Progenitor cell of endocrine pancreas (in vitro differentiated cells): ENCODE measurements around the gene BATF. TPM values are rescaled to one million over a fixed set of nuclear protein-coding genes. Genes with fewer than 3 reads are reported as not detected.
A peak's percentile ranks its signal among the peaks of the same experiment; 100 is the strongest.

Experiments
- DNase-seq: peaks from one replicate; pipeline ENCODE4 v3.0.0; 2021; ENCODE audit warnings: low spot score; ENCODE audit not compliant: unreplicated experiment
- H3K27ac Mint-ChIP-seq: 2 replicates; pipeline ENCODE4 v1.8.0; 2021; ENCODE audit warnings: mild to moderate bottlenecking, moderate library complexity, mixed read lengths
- H3K27me3 Mint-ChIP-seq: 2 replicates; pipeline ENCODE4 v1.8.0; 2021; ENCODE audit warnings: mixed read lengths
- H3K36me3 Mint-ChIP-seq: 2 replicates; pipeline ENCODE4 v1.8.0; 2022; ENCODE audit warnings: mixed read lengths; ENCODE audit not compliant: insufficient read depth
- H3K4me1 Mint-ChIP-seq: 2 replicates; pipeline ENCODE4 v1.8.0; 2021; ENCODE audit warnings: low read depth, mixed read lengths
- H3K4me3 Mint-ChIP-seq: 2 replicates; pipeline ENCODE4 v1.8.0; 2021; ENCODE audit warnings: low read depth, mild to moderate bottlenecking, moderate library complexity, mixed read lengths
- H3K9me3 Mint-ChIP-seq: 2 replicates; pipeline ENCODE4 v1.8.0; 2021; ENCODE audit warnings: low read depth, mixed read lengths
- CTCF ChIP-seq: fragments of 200-600 bp; sonication (generic); IDR thresholded peaks from one replicate; pipeline ENCODE4 v1.5.0; 2021; ENCODE audit warnings: antibody characterized with exemption, mild to moderate bottlenecking; ENCODE audit not compliant: unreplicated experiment
- total RNA-seq: library from RNA; stranded (reverse); gene quantifications from 2 replicates; pipeline ENCODE4 v1.2.1, GENCODE V29; 2021

Gene BATF
- total RNA-seq, 1 donor from 2014 or later = not detected

GRCh38 chr14:75540479-75540851 lies 18.2 kb downstream of the BATF start:
- H3K9me3 Mint-ChIP-seq = no peaks in the 10 kb centered on the region
- peaks cover 4% of the 10 kb centered on the region for H3K27me3 Mint-ChIP-seq
- H3K27ac Mint-ChIP-seq = no peak overlapping the region
- no peak for TF ChIP-seq CTCF
- peaks cover 2% of the 10 kb centered on the region for H3K4me1 Mint-ChIP-seq
- no peaks in the 10 kb centered on the region for H3K36me3 Mint-ChIP-seq
- H3K4me3 Mint-ChIP-seq = no peak overlapping the region
- DNase-seq = no peak

- H3K4me3 Mint-ChIP-seq = no peak overlapping the region
These were observed 20.4 kb downstream of the BATF start for GRCh38 chr14:75542588-75543091.

GRCh38 chr14:75543253-75543652 lies 21.0 kb downstream of the BATF start:
- Mint-ChIP-seq H3K9me3 (no peaks in the 10 kb centered on the region), H3K4me1 (no peaks in the 10 kb centered on the region), H3K4me3 (no peak overlapping the region), H3K27ac (no peak overlapping the region), H3K27me3 (peaks cover 4% of the 10 kb centered on the region), H3K36me3 (no peaks in the 10 kb centered on the region)
- TF ChIP-seq CTCF = no peak
- no peak for DNase-seq

More at GRCh38 chr14:75542588-75543091, 20.4 kb downstream of the BATF start:
- Mint-ChIP-seq H3K36me3 (no peaks in the 10 kb centered on the region), H3K9me3 (no peaks in the 10 kb centered on the region), H3K27me3 (peaks cover 4% of the 10 kb centered on the region), H3K4me1 (no peaks in the 10 kb centered on the region), H3K27ac (peak overlapping the region; percentile 69)
- no peak for TF ChIP-seq CTCF
- no peak for DNase-seq

- Mint-ChIP-seq H3K9me3 (no peaks in the 10 kb centered on the region), H3K27me3 (peaks cover 7% of the 10 kb centered on the region), H3K36me3 (no peaks in the 10 kb centered on the region), H3K4me3 (no peak overlapping the region), H3K4me1 (no peaks in the 10 kb centered on the region), H3K27ac (no peak overlapping the region)
- no peak for TF ChIP-seq CTCF
- DNase-seq = no peak
These were observed 21.5 kb downstream of the BATF start for GRCh38 chr14:75543786-75544185.

- no peak for TF ChIP-seq CTCF
- Mint-ChIP-seq H3K36me3 (no peaks in the 10 kb centered on the region), H3K4me1 (no peaks in the 10 kb centered on the region), H3K4me3 (no peak overlapping the region), H3K9me3 (no peaks in the 10 kb centered on the region), H3K27me3 (peaks cover 2% of the 10 kb centered on the region), H3K27ac (no peak overlapping the region)
- no peak for DNase-seq
These were observed 23.6 kb downstream of the BATF start for GRCh38 chr14:75545907-75546306.
